GM06990 (cell line): ENCODE measurements around the gene CCSER1.

Experiments used
- DNase-seq: peaks from one replicate; pipeline ENCODE4 v3.0.0-alpha.2; 2011; ENCODE audit not compliant: insufficient read length; ENCODE audit errors: extremely low read depth
- H3K27me3 ChIP-seq: replicated peaks from 2 replicates; pipeline ENCODE4 v1.6.0; 2011; ENCODE audit warnings: low read length; ENCODE audit not compliant: control insufficient read depth, insufficient read depth
- H3K36me3 ChIP-seq: 2 replicates; pipeline ENCODE4 v1.5.1; 2011; ENCODE audit warnings: low read length; ENCODE audit not compliant: control insufficient read depth, insufficient read depth
- H3K4me3 ChIP-seq: replicated peaks from 2 replicates; pipeline ENCODE4 v1.5.1; 2011; ENCODE audit warnings: low read depth, mild to moderate bottlenecking, control low read depth, low read length
- TF ChIP-seq, protein P1 (sequence below): IDR thresholded peaks from 2 replicates; pipeline ENCODE4 v1.5.1; 2011; ENCODE audit warnings: low read length, control low read depth, mild to moderate bottlenecking, inconsistent platforms; ENCODE audit not compliant: insufficient read depth, poor library complexity, severe bottlenecking

CCSER1 gene

DNA sequence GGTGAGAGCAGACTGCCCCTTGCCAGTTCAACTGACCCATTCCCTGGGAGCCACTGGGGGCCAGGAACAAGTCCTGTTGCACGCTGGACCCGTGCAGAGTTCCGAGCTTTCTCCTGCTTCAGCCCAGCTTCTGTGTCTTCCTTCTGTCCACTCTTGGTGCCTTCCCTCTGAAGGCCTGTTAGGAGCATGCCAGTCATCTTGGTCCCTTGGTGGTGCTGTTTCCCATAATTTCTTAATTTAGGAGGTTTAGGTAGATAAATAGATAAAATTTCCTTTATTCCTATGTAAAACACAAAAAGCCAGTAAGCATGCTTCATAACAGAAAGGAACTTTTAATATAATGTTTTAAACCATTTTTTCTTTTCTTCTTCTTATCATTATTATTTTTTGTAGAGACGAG lies 672.7 kb downstream of the CCSER1 start:
- DNase-seq: no peak
- no peak overlapping the region for H3K4me3 ChIP-seq
- H3K36me3 ChIP-seq: no peaks in the 10 kb centered on the region
- H3K27me3 ChIP-seq: no peaks in the 10 kb centered on the region
- TF ChIP-seq, protein P1, sequence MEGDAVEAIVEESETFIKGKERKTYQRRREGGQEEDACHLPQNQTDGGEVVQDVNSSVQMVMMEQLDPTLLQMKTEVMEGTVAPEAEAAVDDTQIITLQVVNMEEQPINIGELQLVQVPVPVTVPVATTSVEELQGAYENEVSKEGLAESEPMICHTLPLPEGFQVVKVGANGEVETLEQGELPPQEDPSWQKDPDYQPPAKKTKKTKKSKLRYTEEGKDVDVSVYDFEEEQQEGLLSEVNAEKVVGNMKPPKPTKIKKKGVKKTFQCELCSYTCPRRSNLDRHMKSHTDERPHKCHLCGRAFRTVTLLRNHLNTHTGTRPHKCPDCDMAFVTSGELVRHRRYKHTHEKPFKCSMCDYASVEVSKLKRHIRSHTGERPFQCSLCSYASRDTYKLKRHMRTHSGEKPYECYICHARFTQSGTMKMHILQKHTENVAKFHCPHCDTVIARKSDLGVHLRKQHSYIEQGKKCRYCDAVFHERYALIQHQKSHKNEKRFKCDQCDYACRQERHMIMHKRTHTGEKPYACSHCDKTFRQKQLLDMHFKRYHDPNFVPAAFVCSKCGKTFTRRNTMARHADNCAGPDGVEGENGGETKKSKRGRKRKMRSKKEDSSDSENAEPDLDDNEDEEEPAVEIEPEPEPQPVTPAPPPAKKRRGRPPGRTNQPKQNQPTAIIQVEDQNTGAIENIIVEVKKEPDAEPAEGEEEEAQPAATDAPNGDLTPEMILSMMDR: no peak

DNA sequence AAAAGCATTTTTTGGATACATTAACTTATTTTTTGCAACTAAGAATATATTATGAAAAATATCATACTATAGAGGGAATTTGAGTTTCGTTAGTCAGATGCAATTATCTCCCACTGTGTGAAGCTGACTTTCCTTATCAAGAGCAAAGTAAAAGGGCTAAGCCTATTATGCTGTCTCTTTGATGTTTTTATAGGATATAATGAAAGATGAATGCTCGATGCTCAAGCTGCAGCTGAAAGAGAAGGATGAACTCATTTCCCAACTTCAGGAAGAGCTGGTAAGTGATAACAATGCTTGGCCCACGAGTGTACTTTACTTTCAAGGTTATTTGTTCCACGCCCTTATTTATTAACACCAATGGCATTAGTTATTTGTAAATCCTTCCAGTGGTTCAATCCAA lies 688.4 kb downstream of the CCSER1 start:
- TF ChIP-seq, protein P1: no peak
- H3K36me3 ChIP-seq: no peaks in the 10 kb centered on the region
- H3K27me3 ChIP-seq: no peaks in the 10 kb centered on the region
- H3K4me3 ChIP-seq: no peak overlapping the region
- no peak for DNase-seq

DNA sequence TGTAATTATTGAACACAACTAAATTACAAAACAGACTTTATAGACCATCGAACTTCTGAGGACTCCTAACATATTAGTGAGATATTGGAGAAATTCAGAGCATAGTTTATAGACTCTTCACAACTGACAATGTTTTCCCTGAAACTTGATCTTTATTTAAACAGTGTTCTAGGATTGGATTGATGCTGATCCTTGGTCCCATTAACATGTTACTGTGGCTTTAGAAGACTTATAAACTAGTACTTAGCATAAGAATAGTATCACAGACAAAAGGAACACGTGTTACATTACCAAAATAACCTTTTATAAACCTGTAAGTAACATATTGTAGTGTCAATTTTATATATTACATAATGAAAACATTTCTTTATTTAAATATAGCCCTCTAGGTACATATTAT lies 689.6 kb downstream of the CCSER1 start:
- Histone ChIP-seq H3K36me3 (no peaks in the 10 kb centered on the region), H3K27me3 (no peaks in the 10 kb centered on the region), H3K4me3 (no peak overlapping the region)
- no peak for DNase-seq
- TF ChIP-seq, protein P1: no peak

DNA sequence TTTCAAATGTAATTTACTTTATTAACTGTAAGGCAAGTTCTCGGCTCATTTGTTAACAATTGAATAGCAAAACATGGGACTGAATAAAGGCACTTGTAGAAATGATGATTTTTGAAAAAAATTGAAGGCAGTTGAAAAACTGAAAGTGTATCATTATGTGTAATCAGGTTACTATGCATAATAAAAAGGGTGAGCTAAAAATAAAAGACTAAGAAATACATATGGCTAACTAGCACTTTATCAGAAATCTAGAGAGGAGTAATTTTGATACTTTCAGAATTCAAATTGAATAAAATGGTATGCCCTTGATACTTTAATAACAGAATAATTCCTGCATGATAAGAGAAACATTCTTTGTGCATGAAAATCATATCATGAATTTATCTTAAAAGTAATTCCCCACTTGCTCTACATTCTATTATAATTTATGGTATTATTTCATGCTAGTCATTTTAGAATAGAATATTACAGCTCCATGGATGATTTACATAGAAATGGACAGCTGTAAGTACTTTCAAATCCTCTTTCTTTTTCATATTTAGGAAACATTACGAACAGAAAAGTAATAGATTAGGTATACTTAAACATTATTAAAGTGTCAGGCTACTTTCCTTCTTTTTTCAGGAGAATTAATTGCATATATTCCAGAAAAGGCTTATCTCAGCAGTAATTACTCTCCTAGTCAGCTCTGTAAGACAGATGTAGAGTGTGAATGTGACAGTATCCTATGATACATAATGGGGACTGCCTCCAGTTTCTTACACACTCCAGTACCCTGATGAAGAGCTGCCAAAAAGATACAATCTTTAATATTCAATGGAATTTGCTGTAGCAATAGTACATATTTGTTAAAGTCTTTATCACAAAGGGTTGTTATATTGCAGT lies 697.3 kb downstream of the CCSER1 start:
- Histone ChIP-seq H3K27me3 (no peaks in the 10 kb centered on the region), H3K4me3 (no peak overlapping the region), H3K36me3 (no peaks in the 10 kb centered on the region)
- no peak for DNase-seq
- TF ChIP-seq, protein P1: no peak

DNA sequence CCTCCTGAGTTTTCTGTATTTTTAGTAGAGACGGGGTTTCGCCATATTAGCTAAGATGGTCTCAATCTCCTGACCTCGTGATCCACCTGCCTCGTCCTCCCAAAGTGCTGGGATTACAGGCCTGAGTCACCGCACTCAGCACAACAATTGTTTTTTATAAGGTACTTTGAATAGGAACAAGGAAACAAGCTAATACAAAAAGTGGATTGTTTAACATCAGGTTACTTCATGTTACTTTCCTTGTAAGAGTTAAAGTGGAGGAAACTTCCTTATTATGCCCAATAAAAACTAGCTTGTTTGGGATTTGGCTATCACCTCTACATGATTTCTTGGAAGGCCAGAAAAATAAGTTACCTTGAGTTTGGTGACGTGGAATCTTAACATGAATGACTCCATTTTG lies 698.7 kb downstream of the CCSER1 start:
- no peaks in the 10 kb centered on the region for H3K27me3 ChIP-seq
- TF ChIP-seq, protein P1: no peak
- DNase-seq: no peak
- H3K36me3 ChIP-seq: no peaks in the 10 kb centered on the region
- no peak overlapping the region for H3K4me3 ChIP-seq

DNA sequence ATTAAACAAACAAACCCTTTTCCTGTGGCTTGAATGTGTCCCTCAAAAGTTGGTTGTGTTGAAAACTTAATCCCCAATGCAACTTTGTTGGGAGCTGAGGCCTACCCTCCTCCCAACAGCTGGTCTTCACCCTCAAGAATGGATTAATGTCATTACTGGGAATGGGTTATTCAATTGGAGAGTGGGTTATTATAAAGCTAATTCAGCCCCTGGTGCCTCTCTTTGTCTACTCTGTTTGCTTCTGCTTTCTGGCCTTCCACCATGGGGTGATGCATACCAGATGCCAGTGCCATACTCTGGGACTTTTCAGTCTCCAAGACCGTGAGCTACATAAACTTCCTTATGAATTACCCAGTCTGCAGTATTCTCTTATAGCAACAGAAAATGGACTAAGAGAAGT lies 706.5 kb downstream of the CCSER1 start:
- no peak for DNase-seq
- Histone ChIP-seq H3K36me3 (no peaks in the 10 kb centered on the region), H3K27me3 (no peaks in the 10 kb centered on the region), H3K4me3 (no peak overlapping the region)
- TF ChIP-seq, protein P1: no peak
